Measurements from ENCODE around the gene SH3RF3. TPM values are rescaled to one million over a fixed set of nuclear protein-coding genes. Genes with fewer than 3 reads are reported as not detected.

SH3RF3 gene
- polyA plus RNA-seq, 1 of the 3 experiments (the other 2 are of a cell fraction), result 1.9 TPM

GRCh38 chr2:109270505-109271312, 141.7 kb downstream of the SH3RF3 start:
- no peak overlapping the region for H2AFZ ChIP-seq (ENCODE audit: low read depth)
- H3K4me3 ChIP-seq (ENCODE audit: low read depth in 2 of 2, low read length in 1 of 2), result no peak overlapping the region
- ChIA-PET CTCF (interaction anchor here (0.9 kb wide), 1 partner anchor 142 kb away, joined by 3 read pairs; no protein-coding TSS in a partner anchor), POLR2A (no interaction called here)
- 70% methylated on average over 16 of the region's 16 CpGs for WGBS (ENCODE audit: low lambda C conversion rate)
- no peaks in the 10 kb centered on the region for H3F3A ChIP-seq (replicated peaks; ENCODE audit: insufficient read depth)
- H3K27ac ChIP-seq (ENCODE audit: low read depth in 2 of 2, low read length in 1 of 2), result no peak overlapping the region
- no peak for DNase-seq
- no peaks in the 10 kb centered on the region for H3K9me2 ChIP-seq
- no peaks in the 10 kb centered on the region for H3K27me3 ChIP-seq (ENCODE audit: insufficient read depth)
- TF ChIP-seq CHD2 (IDR thresholded peaks at IDR 0.05; ENCODE audit: low read length, partially characterized antibody) (no peak), RFX5 (IDR thresholded peaks at IDR 0.05; ENCODE audit: low read length) (no peak), IRF3 (IDR thresholded peaks at IDR 0.05; ENCODE audit: low read depth, low read length) (no peak), MXI1 (IDR thresholded peaks at IDR 0.05; ENCODE audit: low read depth, low read length) (no peak), USF1 (IDR thresholded peaks at IDR 0.05; ENCODE audit: borderline replicate concordance, low read depth) (no peak), EP300 (IDR thresholded peaks at IDR 0.05; ENCODE audit: borderline replicate concordance in 1 of 2, low read depth in 1 of 2, low read length in 1 of 2) (no peak), SIN3A (IDR thresholded peaks at IDR 0.05; ENCODE audit: borderline replicate concordance, low read depth, low read length) (no peak), TAF1 (IDR thresholded peaks at IDR 0.05; ENCODE audit: borderline replicate concordance, low read depth, low read length) (no peak), SMC3 (IDR thresholded peaks at IDR 0.05; ENCODE audit: low read depth, low read length) (no peak), RCOR1 (IDR thresholded peaks at IDR 0.05; ENCODE audit: low read length) (no peak)
- H3K36me3 ChIP-seq (replicated peaks in 1 of 2; ENCODE audit: control insufficient read depth in 1 of 2, insufficient read depth in 2 of 2, low read length in 1 of 2), result no peaks in the 10 kb centered on the region
- H3K9ac ChIP-seq, result no peak overlapping the region
- no peaks in the 10 kb centered on the region for H3K9me3 ChIP-seq
- H3K79me2 ChIP-seq (ENCODE audit: insufficient read depth), result no peaks in the 10 kb centered on the region
- H3K4me1 ChIP-seq (ENCODE audit: control insufficient read depth in 1 of 2, insufficient read depth in 2 of 2, low read depth in 1 of 2, low read length in 1 of 2), result peaks cover 0 to 32% of the 10 kb centered on the region in 2 experiments; a peak in 1 of 4 replicates
- no peaks in the 10 kb centered on the region for H4K20me1 ChIP-seq (ENCODE audit: insufficient read depth)
- no peak overlapping the region for H3K4me2 ChIP-seq

DNA sequence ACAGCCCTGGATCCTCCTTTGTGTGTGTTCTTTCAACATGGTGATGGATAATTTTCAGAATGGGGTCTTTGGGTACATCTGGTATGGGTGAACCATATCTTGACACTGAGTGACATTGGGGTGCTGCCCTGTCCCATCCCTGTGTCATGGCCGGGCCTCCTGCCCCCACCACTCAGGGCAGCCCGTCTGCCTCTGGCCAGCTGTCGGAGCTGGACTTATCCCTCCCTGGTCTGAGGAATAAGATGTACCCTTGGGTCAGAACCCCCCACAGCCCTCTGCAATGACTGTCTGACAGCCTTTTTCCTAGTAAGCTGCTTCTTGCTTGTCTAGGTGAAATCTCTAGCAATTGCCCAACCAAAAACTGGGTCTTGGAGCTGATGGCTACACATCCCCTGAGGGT, 142.9 kb downstream of the SH3RF3 start:
- no peaks in the 10 kb centered on the region for H3K9me2 ChIP-seq
- no peaks in the 10 kb centered on the region for H3K27me3 ChIP-seq (ENCODE audit: insufficient read depth)
- TF ChIP-seq ELF1 (IDR thresholded peaks at IDR 0.05) (no peak), SMC3 (IDR thresholded peaks at IDR 0.05; ENCODE audit: low read depth, low read length) (no peak), CTCF (IDR thresholded peaks at IDR 0.05) (no peak), MEF2A (IDR thresholded peaks at IDR 0.05; ENCODE audit: borderline replicate concordance, low read depth) (no peak)
- TF ChIP-seq, protein P1, sequence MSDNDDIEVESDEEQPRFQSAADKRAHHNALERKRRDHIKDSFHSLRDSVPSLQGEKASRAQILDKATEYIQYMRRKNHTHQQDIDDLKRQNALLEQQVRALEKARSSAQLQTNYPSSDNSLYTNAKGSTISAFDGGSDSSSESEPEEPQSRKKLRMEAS (IDR thresholded peaks at IDR 0.05; ENCODE audit: low read depth), result no peak
- TF ChIP-seq, protein P2, sequence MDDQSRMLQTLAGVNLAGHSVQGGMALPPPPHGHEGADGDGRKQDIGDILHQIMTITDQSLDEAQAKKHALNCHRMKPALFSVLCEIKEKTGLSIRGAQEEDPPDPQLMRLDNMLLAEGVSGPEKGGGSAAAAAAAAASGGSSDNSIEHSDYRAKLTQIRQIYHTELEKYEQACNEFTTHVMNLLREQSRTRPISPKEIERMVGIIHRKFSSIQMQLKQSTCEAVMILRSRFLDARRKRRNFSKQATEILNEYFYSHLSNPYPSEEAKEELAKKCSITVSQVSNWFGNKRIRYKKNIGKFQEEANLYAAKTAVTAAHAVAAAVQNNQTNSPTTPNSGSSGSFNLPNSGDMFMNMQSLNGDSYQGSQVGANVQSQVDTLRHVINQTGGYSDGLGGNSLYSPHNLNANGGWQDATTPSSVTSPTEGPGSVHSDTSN (IDR thresholded peaks at IDR 0.05), result no peak
- ChIA-PET POLR2A (no interaction called here), CTCF (interaction anchor here (1.7 kb wide), 1 partner anchor 238 kb away, joined by 6 read pairs; no protein-coding TSS in a partner anchor)
- H3K4me2 ChIP-seq, result no peak overlapping the region
- 0 out of 2 replicates have a peak, but pooled peaks cover 3% of the 10 kb centered on the region for H4K20me1 ChIP-seq (ENCODE audit: insufficient read depth)
- H3K79me2 ChIP-seq (ENCODE audit: insufficient read depth), result 0 out of 2 replicates have a peak, but pooled peaks cover 1% of the 10 kb centered on the region
- H3K9ac ChIP-seq, result no peak overlapping the region
- H3K4me1 ChIP-seq (ENCODE audit: control insufficient read depth in 1 of 2, insufficient read depth in 2 of 2, low read depth in 1 of 2, low read length in 1 of 2), result peaks cover 0 to 22% of the 10 kb centered on the region in 2 experiments; a peak in 1 of 4 replicates
- 94% methylated on average over 2 of the region's 3 CpGs for WGBS (ENCODE audit: low lambda C conversion rate)
- H3K36me3 ChIP-seq (replicated peaks in 1 of 2; ENCODE audit: control insufficient read depth in 1 of 2, insufficient read depth in 2 of 2, low read length in 1 of 2), result no peaks in the 10 kb centered on the region
- H2AFZ ChIP-seq (ENCODE audit: low read depth), result no peak overlapping the region
- no peak overlapping the region for H3K4me3 ChIP-seq (ENCODE audit: low read depth in 2 of 2, low read length in 1 of 2)
- no peaks in the 10 kb centered on the region for H3F3A ChIP-seq (replicated peaks; ENCODE audit: insufficient read depth)
- no peak overlapping the region for H3K27ac ChIP-seq (ENCODE audit: low read depth in 2 of 2, low read length in 1 of 2)
- H3K9me3 ChIP-seq, result no peaks in the 10 kb centered on the region
- no peak for DNase-seq

All from SK-N-SH (cell line).